Uterus (tissue), 4 donors: ENCODE results near the gene NES. TPM values are rescaled to one million over a fixed set of nuclear protein-coding genes. Genes with fewer than 3 reads are reported as not detected.

Experiments used
- DNase-seq, 2 donors: peaks; one replicate each; pipeline ENCODE4 v3.0.0-alpha.2; 2019 to 2020
- H3K27ac ChIP-seq, 2 donors: fragments of 200-600 bp; sonication (generic); 1 replicate in 1 of 2; 2 replicates in 1 of 2; pipeline ENCODE4 v1.5.1; 2016 to 2018
- H3K27me3 ChIP-seq, 2 donors: fragments of 200-600 bp; sonication (generic); one replicate each; pipeline ENCODE4 v1.5.1; 2018 to 2019; ENCODE audit warnings: control low read depth in 1 of 2
- H3K36me3 ChIP-seq, 2 donors: fragments of 200-600 bp; sonication (generic); one replicate each; pipeline ENCODE4 v1.5.1; 2019; ENCODE audit warnings: control low read depth in 1 of 2
- H3K4me1 ChIP-seq, 2 donors: fragments of 200-600 bp; sonication (generic); one replicate each; pipeline ENCODE4 v1.5.1; 2018 to 2019; ENCODE audit warnings: control low read depth in 1 of 2
- H3K4me3 ChIP-seq, 2 donors: fragments of 200-600 bp; sonication (generic); 1 replicate in 1 of 2; 2 replicates in 1 of 2; pipeline ENCODE4 v1.5.1; 2018 to 2019; ENCODE audit warnings: mild to moderate bottlenecking in 1 of 2
- H3K9me3 ChIP-seq, 2 donors: fragments of 200-600 bp; sonication (generic); one replicate each; pipeline ENCODE4 v1.5.1; 2019; ENCODE audit warnings: control low read depth in 1 of 2
- POLR2A ChIP-seq, 2 donors: fragments of 450-650 bp; IDR thresholded peaks; one replicate each; pipeline ENCODE4 v1.6.1; 2016; ENCODE audit warnings: antibody characterized with exemption in 2 of 2, mild to moderate bottlenecking in 1 of 2, moderate library complexity in 1 of 2
- intact Hi-C: fragments of 100-400 bp; cut with DNase I; formaldehyde crosslinking; loops from one replicate; pipeline ENCODE4 v1.15.1; 2023; ENCODE audit warnings: low total_unique reads
- total RNA-seq, 4 donors: library from RNA; depleted of rRNA in 3 of 4; stranded (reverse); fragments of >200 nt in 3 of 4; gene quantifications; one replicate each; pipeline versions ENCODE4 v1.1.0 to v1.2.4, GENCODE V29; 2014 to 2023
- TF ChIP-seq, protein P1 (sequence below), 4 experiments: fragments of 200-600 bp in 2 of 4; fragments of 450-650 bp in 2 of 4; sonication (generic) in 2 of 4; IDR thresholded peaks; one replicate each; pipeline ENCODE4 v1.5.1; 2016 to 2019; ENCODE audit warnings: antibody characterized with exemption in 4 of 4, mild to moderate bottlenecking in 2 of 4, moderate library complexity in 1 of 4
- donor health status: DM: yes; HTN: yes; CAD: no.

NES gene
- total RNA-seq, 4 donors from 2014 or later: 9.7 to 70.9 (median 34.5) TPM

DNA sequence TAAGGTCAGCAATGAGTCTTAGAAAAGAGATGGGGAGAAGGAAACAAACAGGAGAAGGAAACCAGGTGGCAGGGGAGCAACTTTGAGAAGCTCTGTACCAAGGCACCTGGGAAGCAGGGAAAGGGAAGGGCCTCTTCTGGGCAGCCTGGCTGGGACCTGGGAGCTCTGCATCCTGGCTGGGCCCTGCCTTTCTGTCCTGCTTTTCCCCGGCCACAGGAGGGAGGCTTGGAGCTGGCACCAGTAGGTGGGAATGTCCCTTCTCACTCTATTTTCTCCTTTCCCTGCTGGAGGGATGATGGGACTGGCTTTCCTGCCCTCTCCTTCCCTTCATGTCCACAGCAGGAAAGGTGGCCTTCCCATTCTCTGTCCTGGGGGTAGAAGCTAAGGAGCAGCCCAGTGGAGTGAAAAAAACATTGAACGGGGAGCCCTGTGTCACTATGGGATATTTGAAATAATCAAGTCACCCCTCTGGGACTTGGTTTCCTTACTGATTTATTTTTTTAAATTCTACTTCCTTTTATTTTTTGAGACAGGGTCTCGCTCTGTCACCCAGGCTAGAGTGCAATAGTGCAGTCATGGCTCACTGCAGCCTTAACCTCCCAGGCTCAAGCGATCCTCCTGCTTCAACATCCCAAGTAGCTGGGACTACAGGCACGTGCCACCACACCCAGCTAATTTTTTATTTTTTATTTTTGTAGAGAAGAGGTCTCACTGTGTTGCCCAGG, 5.1 kb upstream of the NES start:
- Histone ChIP-seq H3K4me3 (no peak overlapping the region), H3K27me3 (no peaks in the 10 kb centered on the region), H3K27ac (no peak overlapping the region), H3K9me3 (no peaks in the 10 kb centered on the region), H3K4me1 (no peaks in the 10 kb centered on the region), H3K36me3 (no peaks in the 10 kb centered on the region)
- no peak for TF ChIP-seq POLR2A (IDR thresholded peaks at IDR 0.05)
- TF ChIP-seq, protein P1, sequence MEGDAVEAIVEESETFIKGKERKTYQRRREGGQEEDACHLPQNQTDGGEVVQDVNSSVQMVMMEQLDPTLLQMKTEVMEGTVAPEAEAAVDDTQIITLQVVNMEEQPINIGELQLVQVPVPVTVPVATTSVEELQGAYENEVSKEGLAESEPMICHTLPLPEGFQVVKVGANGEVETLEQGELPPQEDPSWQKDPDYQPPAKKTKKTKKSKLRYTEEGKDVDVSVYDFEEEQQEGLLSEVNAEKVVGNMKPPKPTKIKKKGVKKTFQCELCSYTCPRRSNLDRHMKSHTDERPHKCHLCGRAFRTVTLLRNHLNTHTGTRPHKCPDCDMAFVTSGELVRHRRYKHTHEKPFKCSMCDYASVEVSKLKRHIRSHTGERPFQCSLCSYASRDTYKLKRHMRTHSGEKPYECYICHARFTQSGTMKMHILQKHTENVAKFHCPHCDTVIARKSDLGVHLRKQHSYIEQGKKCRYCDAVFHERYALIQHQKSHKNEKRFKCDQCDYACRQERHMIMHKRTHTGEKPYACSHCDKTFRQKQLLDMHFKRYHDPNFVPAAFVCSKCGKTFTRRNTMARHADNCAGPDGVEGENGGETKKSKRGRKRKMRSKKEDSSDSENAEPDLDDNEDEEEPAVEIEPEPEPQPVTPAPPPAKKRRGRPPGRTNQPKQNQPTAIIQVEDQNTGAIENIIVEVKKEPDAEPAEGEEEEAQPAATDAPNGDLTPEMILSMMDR (IDR thresholded peaks at IDR 0.05): no peak
- DNase-seq: no peak
- intact Hi-C loops: no loop called here

DNA sequence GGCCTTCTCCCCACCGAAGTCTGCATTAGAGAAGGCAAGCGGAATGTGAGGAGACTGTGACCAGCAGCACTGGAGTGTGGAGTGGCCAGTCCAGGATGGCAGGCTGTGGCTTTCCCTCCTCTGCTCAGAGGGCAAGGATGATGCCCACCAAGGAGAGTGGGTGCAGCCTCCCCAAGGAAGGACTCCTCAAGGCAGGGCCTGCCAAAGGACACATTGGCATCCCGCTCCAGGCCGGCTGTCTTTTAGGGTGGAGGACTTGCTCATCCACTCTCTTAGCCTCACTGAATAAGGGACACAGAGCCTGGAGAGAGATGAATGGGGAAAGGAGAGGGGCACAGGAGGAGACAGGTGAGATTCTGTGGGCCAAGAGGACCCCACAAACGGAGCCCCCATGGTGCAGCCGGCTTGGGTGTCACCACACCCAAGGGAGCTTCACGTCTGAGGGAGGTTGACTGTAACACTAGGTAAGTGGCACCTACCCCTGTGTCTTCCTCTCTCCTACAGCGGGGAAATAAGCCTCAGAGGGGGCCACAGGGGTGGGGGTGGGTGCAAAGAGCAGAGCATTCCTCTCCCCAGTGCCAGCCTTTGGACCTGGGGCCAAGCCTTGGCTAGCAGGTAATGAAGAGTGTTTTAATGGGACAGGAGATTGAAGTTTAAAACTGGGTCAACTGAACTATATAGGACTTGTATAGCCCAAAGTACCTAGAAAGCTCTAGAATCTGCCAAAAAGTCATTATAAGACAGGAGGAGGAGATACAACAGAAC, 4.2 kb upstream of the NES start:
- Histone ChIP-seq H3K27me3 (no peaks in the 10 kb centered on the region), H3K36me3 (no peaks in the 10 kb centered on the region), H3K27ac (no peak overlapping the region), H3K9me3 (no peaks in the 10 kb centered on the region), H3K4me1 (no peaks in the 10 kb centered on the region), H3K4me3 (no peak overlapping the region)
- TF ChIP-seq POLR2A (IDR thresholded peaks at IDR 0.05): no peak
- TF ChIP-seq, protein P1 (IDR thresholded peaks at IDR 0.05): no peak
- intact Hi-C loops: no loop called here
- no peak for DNase-seq

DNA sequence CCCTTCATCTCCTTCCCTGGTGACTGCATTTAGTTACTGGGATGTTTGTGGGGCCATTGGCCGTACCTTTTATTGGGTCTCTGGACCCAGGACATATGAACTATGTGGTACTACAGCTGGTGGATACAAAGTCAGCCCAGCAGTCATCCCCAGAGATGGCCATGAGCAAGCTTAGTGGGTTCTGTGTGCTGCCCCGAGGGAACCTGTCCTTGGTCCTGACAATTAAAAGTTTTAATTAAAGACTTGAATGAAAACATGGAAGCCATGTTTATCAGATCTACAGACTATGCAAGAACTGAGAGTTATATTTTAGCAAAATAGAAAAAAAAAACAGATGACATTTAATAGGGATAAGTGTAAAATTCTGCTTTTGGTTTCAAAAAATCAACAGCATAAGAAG, 2.8 kb upstream of the NES start:
- no peak for TF ChIP-seq POLR2A (IDR thresholded peaks at IDR 0.05)
- intact Hi-C loops: no loop called here
- Histone ChIP-seq H3K4me1 (no peaks in the 10 kb centered on the region), H3K36me3 (no peaks in the 10 kb centered on the region), H3K27ac (no peak overlapping the region), H3K27me3 (no peaks in the 10 kb centered on the region), H3K9me3 (no peaks in the 10 kb centered on the region), H3K4me3 (no peak overlapping the region)
- DNase-seq: no peak

DNA sequence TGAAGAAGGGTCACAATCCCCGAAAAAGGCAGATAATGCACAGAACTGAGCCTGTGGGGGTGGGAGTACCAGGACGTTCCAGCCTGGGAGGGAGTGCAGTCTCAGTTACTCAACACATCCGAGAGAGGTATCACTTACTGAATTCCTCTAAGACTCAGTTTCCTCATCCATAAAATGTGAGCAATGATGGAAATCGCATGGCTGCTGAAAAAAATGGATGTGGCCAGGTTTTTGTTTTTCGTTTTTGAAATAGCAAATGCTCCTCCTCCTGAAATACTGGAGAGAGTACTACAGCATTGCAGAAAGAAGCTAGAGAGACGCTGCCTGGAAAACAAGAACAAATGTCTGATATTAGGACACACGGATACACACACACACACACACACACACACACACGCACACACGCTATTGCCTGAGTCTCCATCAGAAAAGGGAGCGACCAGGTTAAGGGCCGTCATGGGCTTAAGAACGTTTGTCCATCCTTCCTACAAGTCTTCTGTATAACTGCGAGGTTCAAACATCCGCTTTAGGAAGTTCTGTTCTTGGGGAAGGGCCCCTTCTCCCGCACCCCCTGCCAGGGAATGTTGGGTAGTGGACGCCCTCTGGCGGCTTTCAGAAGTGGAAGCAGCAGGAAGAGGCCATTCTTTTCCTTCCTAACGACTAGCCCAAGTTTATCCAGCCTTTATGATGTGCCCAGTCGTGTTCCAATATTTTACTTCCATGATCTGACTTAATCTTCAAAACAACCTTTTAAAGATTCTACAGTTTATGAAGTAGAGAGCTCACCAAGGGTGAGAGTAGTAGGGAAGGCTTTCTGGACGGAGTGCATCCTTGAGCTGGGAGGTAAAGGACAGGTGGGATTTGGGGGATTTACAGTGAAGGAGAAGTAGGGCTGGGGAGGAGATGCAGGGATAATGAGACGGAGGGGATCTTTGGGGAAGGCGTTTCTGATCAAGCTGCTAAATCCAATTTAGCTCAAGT, 699 bp upstream of the NES start:
- intact Hi-C loops: loop anchor here (10.0 kb wide), 1 partner anchor 47 kb away; the partner anchor contains the start of genes ISG20L2 and METTL25B
- TF ChIP-seq, protein P1 (IDR thresholded peaks at IDR 0.05): peak; percentile 92 to 96 (median 94)
- peak in 1 of 2 donors; percentile 25 for TF ChIP-seq POLR2A (IDR thresholded peaks at IDR 0.05)
- no peaks in the 10 kb centered on the region for H3K9me3 ChIP-seq
- H3K4me1 ChIP-seq: no peaks in the 10 kb centered on the region
- peak overlapping the region; percentile 83 to 90 for H3K27ac ChIP-seq
- peak; percentile 80 to 84 for DNase-seq
- no peaks in the 10 kb centered on the region for H3K27me3 ChIP-seq
- no peaks in the 10 kb centered on the region for H3K36me3 ChIP-seq
- H3K4me3 ChIP-seq: peak overlapping the region; percentile 39 to 50

DNA sequence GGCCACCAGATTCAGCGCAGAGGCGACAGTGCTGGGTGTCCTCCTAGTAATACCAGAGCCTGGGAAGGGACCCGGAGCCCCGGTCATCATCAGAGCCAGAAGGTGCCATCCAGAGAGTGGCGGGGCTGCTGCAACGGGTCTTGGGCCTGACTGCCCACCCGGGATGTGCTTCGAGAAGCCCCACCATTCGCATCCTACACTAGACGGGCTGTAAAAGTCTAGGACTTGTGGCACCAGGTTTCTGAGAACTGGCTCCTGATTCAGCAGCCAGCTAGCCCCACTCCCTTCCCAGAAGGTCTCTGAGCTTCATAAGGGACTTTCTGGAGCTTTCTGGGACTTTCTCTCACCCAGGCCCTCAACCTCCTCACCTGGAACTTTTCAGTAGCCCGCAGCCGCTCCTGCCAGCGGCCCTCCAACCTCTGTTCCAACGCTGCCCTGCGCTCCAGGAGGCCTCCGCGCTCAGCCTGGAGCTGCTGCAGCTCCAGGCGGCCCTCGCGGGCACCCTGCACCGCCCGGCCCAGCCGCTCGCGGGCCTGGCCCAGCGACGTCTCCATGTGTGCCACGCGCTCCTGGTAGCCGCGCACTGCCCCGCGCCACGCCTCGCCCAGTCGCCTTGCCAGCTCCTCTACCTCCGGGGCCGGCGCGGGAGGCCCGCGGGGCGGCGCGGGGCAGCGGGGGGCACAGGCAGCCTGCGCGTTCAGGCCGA, 940 bp downstream of the NES start:
- Histone ChIP-seq H3K27me3 (no peaks in the 10 kb centered on the region), H3K9me3 (no peaks in the 10 kb centered on the region), H3K4me3 (peak overlapping the region; percentile 39 to 50), H3K36me3 (no peaks in the 10 kb centered on the region), H3K4me1 (no peaks in the 10 kb centered on the region), H3K27ac (peak overlapping the region; percentile 83 to 90)
- intact Hi-C loops: loop anchor here (10.0 kb wide), 1 partner anchor 49 kb away; the partner anchor contains the start of genes ISG20L2 and METTL25B
- DNase-seq: no peak
- TF ChIP-seq, protein P1 (IDR thresholded peaks at IDR 0.05): no peak
- no peak for TF ChIP-seq POLR2A (IDR thresholded peaks at IDR 0.05)
